Measurements from ENCODE around the gene LTBP1. TPM values are rescaled to one million over a fixed set of nuclear protein-coding genes. Genes with fewer than 3 reads are reported as not detected.
"Not testable (repeated sequence)": the region's sequence is repeated elsewhere in the genome, so short reads cannot be mapped to it uniquely, and the experiment has no call there.

LTBP1 gene
- total RNA-seq, 1 donor from 2014 or later: 327 TPM

DNA sequence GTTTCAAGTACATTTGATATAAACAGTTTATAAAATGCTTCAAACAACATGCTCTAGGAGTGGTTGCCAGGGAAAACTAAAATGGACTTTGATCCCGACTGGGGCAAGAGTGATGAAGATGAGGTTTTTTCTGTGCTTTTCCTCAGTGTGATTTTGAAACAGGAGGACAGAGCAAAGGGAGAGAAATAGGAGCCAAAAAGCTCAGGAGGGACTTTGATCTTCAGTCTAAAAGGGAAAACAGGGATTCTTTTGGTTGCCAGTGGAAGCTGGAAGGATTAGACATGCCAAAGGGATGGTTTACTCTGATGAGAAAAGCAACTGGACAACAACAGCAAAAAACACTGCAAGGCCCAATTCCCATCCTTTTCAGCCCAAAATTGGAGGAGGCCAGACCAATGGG is 95.5 kb downstream of the LTBP1 start:
- H3K36me3 Mint-ChIP-seq (ENCODE audit: low read depth, unreplicated experiment): peaks cover 23% of the 10 kb centered on the region

DNA sequence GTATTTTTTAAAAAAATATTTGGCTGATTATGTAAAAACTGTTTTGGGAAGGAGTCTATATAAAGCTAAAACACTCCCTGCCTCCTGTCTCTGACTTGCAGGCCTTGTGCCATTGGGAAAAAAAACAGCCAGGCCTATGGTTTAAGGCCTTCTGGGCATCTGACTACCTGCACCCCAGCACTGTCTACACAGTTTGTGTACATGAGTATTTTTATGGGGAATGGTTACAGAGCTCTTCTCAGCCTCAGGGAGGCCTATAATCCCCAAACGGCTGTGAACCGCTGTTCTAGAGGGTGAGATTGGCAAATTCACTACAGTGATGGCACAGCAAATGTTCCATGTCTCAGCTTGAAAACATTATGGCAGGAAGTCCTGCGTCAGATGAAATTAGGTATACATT is 96.1 kb downstream of the LTBP1 start:
- Mint-ChIP-seq H3K36me3 (ENCODE audit: low read depth, unreplicated experiment) (peaks cover 23% of the 10 kb centered on the region), H3K9me3 (ENCODE audit: unreplicated experiment) (no peaks in the 10 kb centered on the region), H3K27ac (ENCODE audit: unreplicated experiment) (no peak overlapping the region), H3K27me3 (ENCODE audit: unreplicated experiment) (peaks cover 3% of the 10 kb centered on the region), H3K4me1 (ENCODE audit: unreplicated experiment) (peaks cover 9% of the 10 kb centered on the region), H3K4me3 (ENCODE audit: unreplicated experiment) (no peak overlapping the region)
- DNase-seq (ENCODE audit: low spot score): no peak
- TF ChIP-seq, protein P1, sequence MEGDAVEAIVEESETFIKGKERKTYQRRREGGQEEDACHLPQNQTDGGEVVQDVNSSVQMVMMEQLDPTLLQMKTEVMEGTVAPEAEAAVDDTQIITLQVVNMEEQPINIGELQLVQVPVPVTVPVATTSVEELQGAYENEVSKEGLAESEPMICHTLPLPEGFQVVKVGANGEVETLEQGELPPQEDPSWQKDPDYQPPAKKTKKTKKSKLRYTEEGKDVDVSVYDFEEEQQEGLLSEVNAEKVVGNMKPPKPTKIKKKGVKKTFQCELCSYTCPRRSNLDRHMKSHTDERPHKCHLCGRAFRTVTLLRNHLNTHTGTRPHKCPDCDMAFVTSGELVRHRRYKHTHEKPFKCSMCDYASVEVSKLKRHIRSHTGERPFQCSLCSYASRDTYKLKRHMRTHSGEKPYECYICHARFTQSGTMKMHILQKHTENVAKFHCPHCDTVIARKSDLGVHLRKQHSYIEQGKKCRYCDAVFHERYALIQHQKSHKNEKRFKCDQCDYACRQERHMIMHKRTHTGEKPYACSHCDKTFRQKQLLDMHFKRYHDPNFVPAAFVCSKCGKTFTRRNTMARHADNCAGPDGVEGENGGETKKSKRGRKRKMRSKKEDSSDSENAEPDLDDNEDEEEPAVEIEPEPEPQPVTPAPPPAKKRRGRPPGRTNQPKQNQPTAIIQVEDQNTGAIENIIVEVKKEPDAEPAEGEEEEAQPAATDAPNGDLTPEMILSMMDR (IDR thresholded peaks at IDR 0.05; ENCODE audit: unreplicated experiment): no peak

More for the DNA sequence above, 95.5 kb downstream of the LTBP1 start:
- H3K4me3 Mint-ChIP-seq (ENCODE audit: unreplicated experiment): no peak overlapping the region
- TF ChIP-seq, protein P1 (IDR thresholded peaks at IDR 0.05; ENCODE audit: unreplicated experiment): no peak
- no peaks in the 10 kb centered on the region for H3K9me3 Mint-ChIP-seq (ENCODE audit: unreplicated experiment)
- peaks cover 3% of the 10 kb centered on the region for H3K27me3 Mint-ChIP-seq (ENCODE audit: unreplicated experiment)
- H3K27ac Mint-ChIP-seq (ENCODE audit: unreplicated experiment): no peak overlapping the region
- peaks cover 6% of the 10 kb centered on the region for H3K4me1 Mint-ChIP-seq (ENCODE audit: unreplicated experiment)
- no peak for DNase-seq (ENCODE audit: low spot score)

DNA sequence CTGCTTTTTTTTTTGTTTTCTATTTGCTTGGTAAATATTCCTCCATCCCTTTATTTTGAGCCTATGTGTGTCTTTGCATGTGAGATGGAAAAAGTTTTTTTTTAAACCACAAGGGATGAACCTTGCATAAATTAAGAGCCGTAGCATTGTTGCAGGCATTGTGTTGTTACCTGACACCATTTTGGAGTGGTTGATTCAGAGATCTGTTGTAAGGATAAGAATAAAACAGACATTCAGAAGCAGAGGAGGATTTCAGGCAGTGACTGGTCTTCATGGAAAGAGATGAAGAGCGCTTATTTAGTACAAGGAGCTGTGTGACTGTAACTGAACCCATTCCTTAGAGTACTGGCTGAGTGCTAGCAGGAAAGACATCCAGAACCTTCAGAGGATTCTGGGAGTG is 101.2 kb downstream of the LTBP1 start:
- DNase-seq (ENCODE audit: low spot score): no peak
- Mint-ChIP-seq H3K4me1 (ENCODE audit: unreplicated experiment) (peaks cover 11% of the 10 kb centered on the region), H3K36me3 (ENCODE audit: low read depth, unreplicated experiment) (peaks cover 9% of the 10 kb centered on the region), H3K27me3 (ENCODE audit: unreplicated experiment) (peaks cover 2% of the 10 kb centered on the region), H3K4me3 (ENCODE audit: unreplicated experiment) (no peak overlapping the region), H3K27ac (ENCODE audit: unreplicated experiment) (no peak overlapping the region), H3K9me3 (ENCODE audit: unreplicated experiment) (no peaks in the 10 kb centered on the region)
- TF ChIP-seq, protein P1 (IDR thresholded peaks at IDR 0.05; ENCODE audit: unreplicated experiment): no peak

DNA sequence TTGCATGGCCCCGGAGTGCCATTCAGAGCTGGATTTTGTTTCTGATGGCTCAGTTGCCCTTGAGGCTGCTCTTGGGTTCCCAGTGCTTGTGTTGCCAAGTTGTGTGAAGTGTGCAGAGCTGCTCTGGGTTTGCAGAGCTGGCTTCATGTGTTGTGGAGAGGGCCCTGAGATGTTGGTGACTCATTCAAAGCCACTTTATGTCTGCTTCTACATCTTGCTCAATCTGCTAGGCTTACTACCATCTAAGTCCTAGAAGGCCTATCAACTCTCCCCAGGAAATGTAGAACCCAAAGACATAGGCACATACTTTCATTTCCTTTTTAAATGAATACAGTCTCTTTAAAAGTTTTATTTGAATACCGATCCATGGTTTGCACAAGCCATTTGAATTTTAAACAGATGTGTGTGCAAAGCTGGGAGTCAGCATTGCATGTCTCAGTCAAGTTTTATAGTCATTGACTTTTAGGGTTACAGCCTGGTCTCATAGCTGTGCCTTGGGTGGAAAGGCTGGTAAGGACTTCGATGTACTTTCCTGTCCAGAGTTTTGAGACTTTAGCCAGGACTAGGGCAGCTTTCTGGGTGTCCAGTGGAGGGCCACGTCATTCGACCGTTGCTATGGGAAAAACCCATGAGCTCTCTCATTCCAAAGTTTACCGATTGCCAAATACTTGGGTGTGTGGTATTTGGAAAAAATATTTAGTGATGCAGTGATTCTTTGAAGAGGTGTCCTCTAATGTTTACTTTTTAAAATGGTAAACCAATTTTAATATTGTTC is 105.0 kb downstream of the LTBP1 start:
- peaks cover 7% of the 10 kb centered on the region for H3K4me1 Mint-ChIP-seq (ENCODE audit: unreplicated experiment)
- no peaks in the 10 kb centered on the region for H3K27me3 Mint-ChIP-seq (ENCODE audit: unreplicated experiment)
- no peaks in the 10 kb centered on the region for H3K9me3 Mint-ChIP-seq (ENCODE audit: unreplicated experiment)
- peaks cover 30% of the 10 kb centered on the region for H3K36me3 Mint-ChIP-seq (ENCODE audit: low read depth, unreplicated experiment)
- H3K27ac Mint-ChIP-seq (ENCODE audit: unreplicated experiment): no peak overlapping the region
- TF ChIP-seq, protein P1 (IDR thresholded peaks at IDR 0.05; ENCODE audit: unreplicated experiment): no peak
- no peak for DNase-seq (ENCODE audit: low spot score)
- no peak overlapping the region for H3K4me3 Mint-ChIP-seq (ENCODE audit: unreplicated experiment)

DNA sequence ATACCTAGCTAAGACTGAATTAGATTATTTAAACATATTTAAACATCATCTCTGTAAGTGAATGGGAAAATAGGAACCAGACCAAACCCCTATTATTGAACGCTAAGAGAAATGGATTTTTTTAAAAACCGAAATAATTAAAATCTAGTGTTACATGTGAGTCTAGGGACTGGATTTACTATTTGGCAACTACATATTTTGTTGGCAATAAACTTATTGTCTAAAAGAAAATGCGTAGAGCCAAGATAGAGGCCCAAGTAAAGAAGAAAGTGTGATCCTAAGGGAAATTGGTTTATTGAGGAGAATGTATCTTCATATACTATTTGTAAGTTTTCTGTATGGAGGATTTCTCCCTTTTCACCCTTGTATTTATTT is 105.6 kb downstream of the LTBP1 start:
- Mint-ChIP-seq H3K4me3 (ENCODE audit: unreplicated experiment) (no peak overlapping the region), H3K27ac (ENCODE audit: unreplicated experiment) (no peak overlapping the region), H3K4me1 (ENCODE audit: unreplicated experiment) (peaks cover 5% of the 10 kb centered on the region), H3K27me3 (ENCODE audit: unreplicated experiment) (no peaks in the 10 kb centered on the region), H3K9me3 (ENCODE audit: unreplicated experiment) (no peaks in the 10 kb centered on the region), H3K36me3 (ENCODE audit: low read depth, unreplicated experiment) (peaks cover 32% of the 10 kb centered on the region)
- TF ChIP-seq, protein P1 (IDR thresholded peaks at IDR 0.05; ENCODE audit: unreplicated experiment): no peak
- no peak for DNase-seq (ENCODE audit: low spot score)

DNA sequence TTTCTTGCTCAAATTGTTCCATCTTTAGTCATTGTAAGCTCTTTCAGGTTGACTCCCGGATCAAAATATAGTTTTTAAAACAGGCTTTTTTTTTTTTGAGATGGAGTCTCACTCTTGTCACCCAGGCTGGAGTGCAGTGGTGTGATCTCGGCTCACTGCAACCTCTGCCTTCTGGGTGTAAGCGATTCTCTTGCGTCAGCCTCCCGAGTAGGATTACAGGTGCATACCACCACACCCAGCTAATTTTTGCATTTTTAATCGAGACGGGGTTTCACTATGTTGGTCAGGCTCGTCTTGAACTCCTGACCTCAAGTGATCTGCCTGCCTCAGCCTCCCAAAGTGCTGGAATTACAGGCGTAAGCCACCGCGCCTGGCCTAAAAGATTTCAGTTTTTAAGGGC is 106.0 kb downstream of the LTBP1 start:
- H3K4me3 Mint-ChIP-seq (ENCODE audit: unreplicated experiment); H3K4me1 Mint-ChIP-seq (ENCODE audit: unreplicated experiment); DNase-seq (ENCODE audit: low spot score); H3K27me3 Mint-ChIP-seq (ENCODE audit: unreplicated experiment); H3K27ac Mint-ChIP-seq (ENCODE audit: unreplicated experiment); H3K9me3 Mint-ChIP-seq (ENCODE audit: unreplicated experiment): not testable (repeated sequence)
- H3K36me3 Mint-ChIP-seq (ENCODE audit: low read depth, unreplicated experiment): peaks cover 32% of the 10 kb centered on the region
